GM23338 (cell line): Measurements from ENCODE around the gene SLC24A4.

Experiments used
- CREB1 ChIP-seq: fragments of 250-450 bp; sonication (Bioruptor Pico); IDR thresholded peaks from 2 replicates; pipeline ENCODE4 v1.5.0; 2020; ENCODE audit warnings: low read depth, mild to moderate bottlenecking, moderate library complexity
- EZH2 ChIP-seq: fragments of 200-600 bp; sonication (generic); IDR thresholded peaks from one replicate; pipeline ENCODE4 v1.8.0; 2017; ENCODE audit warnings: antibody characterized with exemption, mild to moderate bottlenecking, low read depth; ENCODE audit not compliant: unreplicated experiment
- EZH2phosphoT487 ChIP-seq: fragments of 200-600 bp; sonication (generic); IDR thresholded peaks from one replicate; pipeline ENCODE4 v1.8.1; 2018; ENCODE audit warnings: antibody characterized with exemption; ENCODE audit not compliant: unreplicated experiment
- JUNB ChIP-seq: IDR thresholded peaks from one replicate; pipeline ENCODE4 v1.6.1; 2016; ENCODE audit warnings: antibody characterized with exemption; ENCODE audit not compliant: unreplicated experiment
- NANOG ChIP-seq: IDR thresholded peaks from 2 replicates; pipeline ENCODE4 v1.6.1; 2016; ENCODE audit warnings: antibody characterized with exemption, borderline replicate concordance
- POLR2AphosphoS5 ChIP-seq: IDR thresholded peaks from 2 replicates; pipeline ENCODE4 v1.6.1; 2016; ENCODE audit warnings: antibody characterized with exemption, low read depth
- STAT1 ChIP-seq: IDR thresholded peaks from one replicate; pipeline ENCODE4 v1.6.1; 2016; ENCODE audit warnings: antibody characterized with exemption; ENCODE audit not compliant: unreplicated experiment
- ZNF114 ChIP-seq: fragments of 250-450 bp; sonication (Bioruptor Pico); IDR thresholded peaks from 2 replicates; pipeline ENCODE4 v1.5.0; 2020; ENCODE audit warnings: mild to moderate bottlenecking, moderate library complexity
- TF ChIP-seq, protein P1 (sequence below), 2 experiments: fragments of 200-600 bp in 1 of 2; sonication (generic) in 1 of 2; conservative IDR thresholded peaks; 2 replicates each; pipeline versions ENCODE4 v1.5.1 to v1.6.1; 2016 to 2017; ENCODE audit warnings: antibody characterized with exemption in 2 of 2, low read depth in 2 of 2, mild to moderate bottlenecking in 2 of 2, moderate library complexity in 1 of 2
- TF ChIP-seq, protein P2 (sequence below): IDR thresholded peaks from one replicate; pipeline ENCODE4 v1.6.1; 2018; ENCODE audit warnings: antibody characterized with exemption; ENCODE audit not compliant: unreplicated experiment
- TF ChIP-seq, protein P3 (sequence below): IDR thresholded peaks from 2 replicates; pipeline ENCODE4 v1.6.1; 2016; ENCODE audit warnings: antibody characterized with exemption

DNA sequence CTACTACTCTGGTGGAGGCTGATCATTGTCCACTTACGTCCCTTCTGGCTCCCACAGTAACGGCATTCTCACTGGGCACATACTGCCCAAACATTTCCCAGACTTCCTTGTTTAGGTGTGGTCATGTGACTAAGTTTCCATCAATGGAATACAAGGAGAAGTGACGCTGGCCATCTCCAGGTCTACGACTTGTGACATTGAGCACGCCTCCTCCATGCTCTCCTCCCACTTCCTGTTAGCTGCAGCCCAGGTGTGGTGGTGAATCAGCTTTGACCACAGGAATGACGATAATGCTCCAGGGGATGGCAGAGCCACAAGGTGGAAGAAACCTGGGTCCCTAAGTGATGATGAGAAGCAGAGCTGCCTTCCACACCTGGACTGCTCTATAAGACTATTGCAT lies 6.0 kb upstream of the SLC24A4 start:
- TF ChIP-seq, protein P1, sequence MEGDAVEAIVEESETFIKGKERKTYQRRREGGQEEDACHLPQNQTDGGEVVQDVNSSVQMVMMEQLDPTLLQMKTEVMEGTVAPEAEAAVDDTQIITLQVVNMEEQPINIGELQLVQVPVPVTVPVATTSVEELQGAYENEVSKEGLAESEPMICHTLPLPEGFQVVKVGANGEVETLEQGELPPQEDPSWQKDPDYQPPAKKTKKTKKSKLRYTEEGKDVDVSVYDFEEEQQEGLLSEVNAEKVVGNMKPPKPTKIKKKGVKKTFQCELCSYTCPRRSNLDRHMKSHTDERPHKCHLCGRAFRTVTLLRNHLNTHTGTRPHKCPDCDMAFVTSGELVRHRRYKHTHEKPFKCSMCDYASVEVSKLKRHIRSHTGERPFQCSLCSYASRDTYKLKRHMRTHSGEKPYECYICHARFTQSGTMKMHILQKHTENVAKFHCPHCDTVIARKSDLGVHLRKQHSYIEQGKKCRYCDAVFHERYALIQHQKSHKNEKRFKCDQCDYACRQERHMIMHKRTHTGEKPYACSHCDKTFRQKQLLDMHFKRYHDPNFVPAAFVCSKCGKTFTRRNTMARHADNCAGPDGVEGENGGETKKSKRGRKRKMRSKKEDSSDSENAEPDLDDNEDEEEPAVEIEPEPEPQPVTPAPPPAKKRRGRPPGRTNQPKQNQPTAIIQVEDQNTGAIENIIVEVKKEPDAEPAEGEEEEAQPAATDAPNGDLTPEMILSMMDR (conservative IDR thresholded peaks at IDR 0.05; ENCODE audit: low read depth in 2 of 2): no peak
- TF ChIP-seq, protein P2, sequence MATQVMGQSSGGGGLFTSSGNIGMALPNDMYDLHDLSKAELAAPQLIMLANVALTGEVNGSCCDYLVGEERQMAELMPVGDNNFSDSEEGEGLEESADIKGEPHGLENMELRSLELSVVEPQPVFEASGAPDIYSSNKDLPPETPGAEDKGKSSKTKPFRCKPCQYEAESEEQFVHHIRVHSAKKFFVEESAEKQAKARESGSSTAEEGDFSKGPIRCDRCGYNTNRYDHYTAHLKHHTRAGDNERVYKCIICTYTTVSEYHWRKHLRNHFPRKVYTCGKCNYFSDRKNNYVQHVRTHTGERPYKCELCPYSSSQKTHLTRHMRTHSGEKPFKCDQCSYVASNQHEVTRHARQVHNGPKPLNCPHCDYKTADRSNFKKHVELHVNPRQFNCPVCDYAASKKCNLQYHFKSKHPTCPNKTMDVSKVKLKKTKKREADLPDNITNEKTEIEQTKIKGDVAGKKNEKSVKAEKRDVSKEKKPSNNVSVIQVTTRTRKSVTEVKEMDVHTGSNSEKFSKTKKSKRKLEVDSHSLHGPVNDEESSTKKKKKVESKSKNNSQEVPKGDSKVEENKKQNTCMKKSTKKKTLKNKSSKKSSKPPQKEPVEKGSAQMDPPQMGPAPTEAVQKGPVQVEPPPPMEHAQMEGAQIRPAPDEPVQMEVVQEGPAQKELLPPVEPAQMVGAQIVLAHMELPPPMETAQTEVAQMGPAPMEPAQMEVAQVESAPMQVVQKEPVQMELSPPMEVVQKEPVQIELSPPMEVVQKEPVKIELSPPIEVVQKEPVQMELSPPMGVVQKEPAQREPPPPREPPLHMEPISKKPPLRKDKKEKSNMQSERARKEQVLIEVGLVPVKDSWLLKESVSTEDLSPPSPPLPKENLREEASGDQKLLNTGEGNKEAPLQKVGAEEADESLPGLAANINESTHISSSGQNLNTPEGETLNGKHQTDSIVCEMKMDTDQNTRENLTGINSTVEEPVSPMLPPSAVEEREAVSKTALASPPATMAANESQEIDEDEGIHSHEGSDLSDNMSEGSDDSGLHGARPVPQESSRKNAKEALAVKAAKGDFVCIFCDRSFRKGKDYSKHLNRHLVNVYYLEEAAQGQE: no peak
- TF ChIP-seq, protein P3, sequence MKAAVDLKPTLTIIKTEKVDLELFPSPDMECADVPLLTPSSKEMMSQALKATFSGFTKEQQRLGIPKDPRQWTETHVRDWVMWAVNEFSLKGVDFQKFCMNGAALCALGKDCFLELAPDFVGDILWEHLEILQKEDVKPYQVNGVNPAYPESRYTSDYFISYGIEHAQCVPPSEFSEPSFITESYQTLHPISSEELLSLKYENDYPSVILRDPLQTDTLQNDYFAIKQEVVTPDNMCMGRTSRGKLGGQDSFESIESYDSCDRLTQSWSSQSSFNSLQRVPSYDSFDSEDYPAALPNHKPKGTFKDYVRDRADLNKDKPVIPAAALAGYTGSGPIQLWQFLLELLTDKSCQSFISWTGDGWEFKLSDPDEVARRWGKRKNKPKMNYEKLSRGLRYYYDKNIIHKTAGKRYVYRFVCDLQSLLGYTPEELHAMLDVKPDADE: no peak
- TF ChIP-seq EZH2 (no peak), POLR2AphosphoS5 (no peak), STAT1 (no peak), JUNB (no peak), EZH2phosphoT487 (no peak), ZNF114 (no peak), CREB1 (no peak), NANOG (no peak)
